Measurements from ENCODE around the gene MEIKIN.

- TF ChIP-seq POLR2A (IDR thresholded peaks at IDR 0.05) (no peak), CTCF (IDR thresholded peaks at IDR 0.05) (no peak)
These were observed 29.0 kb downstream of the MEIKIN start for GRCh38 chr5:131916481-131916880.

Data from uterus (tissue), 2 donors.